A549 (cell line): ENCODE results near the gene CETP.

Experiments
- CTCF ChIP-seq: fragments of >200 bp; sonication (Bioruptor Twin); formaldehyde crosslinking; IDR thresholded peaks from 3 replicates; pipeline ENCODE4 v1.5.1; 2016
- HOXA7 ChIP-seq: fragments of 250-450 bp; sonication (Bioruptor Pico); IDR thresholded peaks from 2 replicates; pipeline ENCODE4 v1.5.0; 2020; ENCODE audit warnings: mild to moderate bottlenecking, moderate library complexity
- POLR2A ChIP-seq: IDR thresholded peaks from 2 replicates; pipeline ENCODE4 v1.6.1; 2012; ENCODE audit warnings: mild to moderate bottlenecking, low read length
- ZNF302 ChIP-seq: fragments of 250-450 bp; sonication (Bioruptor Pico); IDR thresholded peaks from 2 replicates; pipeline ENCODE4 v1.9.0; 2021; ENCODE audit warnings: inconsistent platforms, mild to moderate bottlenecking, moderate library complexity

DNA sequence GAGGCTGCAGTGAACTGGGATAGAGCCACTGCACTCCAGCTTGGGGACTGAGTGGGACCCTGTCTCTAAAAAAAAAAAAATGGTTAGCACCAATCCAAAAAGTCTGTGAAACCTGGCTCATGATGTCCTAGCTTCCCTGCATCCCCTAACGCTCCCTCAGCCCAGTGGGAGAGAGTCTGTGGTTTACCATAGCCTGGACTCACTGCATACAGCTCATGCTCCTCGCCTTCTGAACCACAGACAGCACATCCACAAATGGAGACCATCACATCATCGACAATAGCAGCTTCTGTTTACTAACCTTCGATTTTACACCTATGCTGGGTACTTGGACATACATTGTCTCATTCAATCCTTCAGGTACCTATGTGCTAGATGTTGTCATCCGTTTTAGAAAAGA is 71.2 kb downstream of the CETP start:
- TF ChIP-seq CTCF, result no peak
- TF ChIP-seq POLR2A, result no peak
- no peak for TF ChIP-seq ZNF302 (CRISPR knock-in tag)
- TF ChIP-seq HOXA7, result no peak
